ENCODE measurements around the gene SIN3A. TPM values are rescaled to one million over a fixed set of nuclear protein-coding genes. Genes with fewer than 3 reads are reported as not detected.
"Not testable (repeated sequence)": the region's sequence is repeated elsewhere in the genome, so short reads cannot be mapped to it uniquely, and the experiment has no call there.

Gene SIN3A
- total RNA-seq, 8 experiments from 2014 or later = 14.6 to 62.6 (median 26.3) TPM

GRCh38 chr15:75356006-75356405 lies 95.5 kb downstream of the SIN3A start:
- Histone ChIP-seq H3K27ac (no peak overlapping the region), H3K4me1 (replicated peaks in 1 of 2) (no peaks in the 10 kb centered on the region), H3K4me3 (no peak overlapping the region)
- 89% methylated on average over 7 of the region's 28 CpGs; no CpG with 5 or more reads in 9 of the 10 experiments for WGBS, 10 experiments
- in situ Hi-C loops (cut with MboI; ENCODE audit: low pct_unique_long_range_greater_than_20kb in 2 of 9, low sequenced_read_pairs in 9 of 9, unreplicated experiment in 9 of 9) = no loop called here
- no peak for ATAC-seq (replicated peaks in 6 of 8)

DNA sequence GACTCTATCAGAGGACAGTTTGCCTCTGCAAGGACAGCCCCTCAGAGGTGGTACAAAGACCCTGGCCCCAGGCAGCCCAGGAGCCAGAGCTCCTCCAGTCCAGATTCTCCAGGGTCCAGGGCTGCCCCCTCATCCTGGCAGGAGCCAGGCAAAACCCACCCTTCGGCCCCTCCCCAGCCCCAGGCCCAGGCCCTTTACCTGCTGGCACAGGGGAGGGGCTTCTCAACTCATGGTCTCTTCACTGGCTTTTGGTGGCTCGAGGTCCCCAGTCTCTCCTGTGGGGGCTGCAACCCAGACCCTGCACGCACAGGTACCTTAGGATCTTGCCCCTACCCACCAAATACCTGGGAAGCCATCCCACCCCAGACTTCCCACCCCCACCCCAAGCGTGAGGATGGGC lies 96.1 kb downstream of the SIN3A start:
- in situ Hi-C loops (cut with MboI; ENCODE audit: low pct_unique_long_range_greater_than_20kb in 2 of 9, low sequenced_read_pairs in 9 of 9, unreplicated experiment in 9 of 9) = no loop called here
- Histone ChIP-seq H3K27ac (no peak overlapping the region), H3K4me1 (replicated peaks in 1 of 2) (no peaks in the 10 kb centered on the region), H3K4me3 (no peak overlapping the region)
- ATAC-seq (replicated peaks in 6 of 8) = no peak
- WGBS, 10 experiments = no CpG with 5 or more reads among the region's 4 CpGs

DNA sequence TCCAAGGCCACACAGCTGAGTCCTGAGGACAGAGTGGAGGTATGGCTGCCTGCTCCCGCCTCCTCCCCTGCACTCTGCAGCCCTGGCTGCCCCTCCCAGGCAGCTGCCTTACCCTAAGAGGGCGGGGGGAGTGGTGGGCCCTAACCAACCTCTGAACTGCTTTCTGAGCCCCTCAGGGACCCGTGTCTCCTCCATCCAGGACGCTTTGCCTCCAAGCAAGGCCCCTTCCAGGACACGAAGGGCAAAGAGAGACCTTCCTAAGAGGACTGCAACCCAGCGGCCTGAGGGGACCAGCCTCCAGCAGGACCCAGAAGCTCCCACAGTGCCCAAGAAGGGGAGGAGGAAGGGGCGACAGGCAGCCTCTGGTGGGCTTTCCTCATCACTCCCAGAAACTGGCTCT lies 97.0 kb downstream of the SIN3A start:
- no peaks in the 10 kb centered on the region for H3K4me1 ChIP-seq (replicated peaks in 1 of 2)
- 60 to 100% (median 95%) methylated on average over 1 to 3 of the region's 7 CpGs; no CpG with 5 or more reads in 7 of the 10 experiments for WGBS, 10 experiments
- in situ Hi-C loops (cut with MboI; ENCODE audit: low pct_unique_long_range_greater_than_20kb in 2 of 9, low sequenced_read_pairs in 9 of 9, unreplicated experiment in 9 of 9) = no loop called here
- H3K27ac ChIP-seq = no peak overlapping the region
- ATAC-seq (replicated peaks in 6 of 8) = peak in 1 of 8 experiments; percentile 5
- H3K4me3 ChIP-seq = no peak overlapping the region

DNA sequence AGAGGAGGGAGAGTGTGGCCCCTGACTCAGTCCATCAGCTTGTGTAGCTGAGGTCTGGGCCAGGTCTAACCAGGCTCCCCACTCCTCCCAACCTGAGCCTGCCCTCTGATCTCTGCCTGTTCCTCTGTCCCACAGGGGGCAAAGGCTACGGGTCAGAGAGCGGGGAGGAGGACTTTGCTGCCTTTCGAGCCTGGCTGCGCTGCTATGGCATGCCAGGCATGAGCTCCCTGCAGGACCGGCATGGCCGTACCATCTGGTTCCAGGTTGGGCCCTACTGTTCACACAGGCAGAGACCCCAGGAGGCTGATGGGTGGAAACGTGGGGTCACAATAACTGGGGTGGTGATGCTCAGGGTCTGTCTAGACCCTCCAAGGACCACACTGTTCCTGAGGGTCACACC lies 97.9 kb downstream of the SIN3A start:
- 60 to 100% (median 87%) methylated on average over 1 to 2 of the region's 7 CpGs; no CpG with 5 or more reads in 6 of the 10 experiments for WGBS, 10 experiments
- peak in 2 of 8 experiments; percentile 8 to 24 for ATAC-seq (replicated peaks in 6 of 8)

GRCh38 chr15:75352186-75353080 lies 99.1 kb downstream of the SIN3A start:
- H3K4me3 ChIP-seq = no peak overlapping the region
- no peak for ATAC-seq (replicated peaks in 6 of 8)
- WGBS, 10 experiments = 89 to 100% (median 96%) methylated on average over 1 to 7 of the region's 16 CpGs; no CpG with 5 or more reads in 5 of the 10 experiments
- in situ Hi-C loops (cut with MboI; ENCODE audit: low pct_unique_long_range_greater_than_20kb in 2 of 9, low sequenced_read_pairs in 9 of 9, unreplicated experiment in 9 of 9) = no loop called here
- H3K27ac ChIP-seq = no peak overlapping the region
- H3K4me1 ChIP-seq (replicated peaks in 1 of 2) = peaks cover 5 to 7% of the 10 kb centered on the region in 2 donors

More for the DNA sequence above, 97.9 kb downstream of the SIN3A start:
- Histone ChIP-seq H3K4me3 (no peak overlapping the region), H3K27ac (no peak overlapping the region), H3K4me1 (replicated peaks in 1 of 2) (peaks cover 3 to 4% of the 10 kb centered on the region in 2 donors)
- in situ Hi-C loops (cut with MboI; ENCODE audit: low pct_unique_long_range_greater_than_20kb in 2 of 9, low sequenced_read_pairs in 9 of 9, unreplicated experiment in 9 of 9) = no loop called here

DNA sequence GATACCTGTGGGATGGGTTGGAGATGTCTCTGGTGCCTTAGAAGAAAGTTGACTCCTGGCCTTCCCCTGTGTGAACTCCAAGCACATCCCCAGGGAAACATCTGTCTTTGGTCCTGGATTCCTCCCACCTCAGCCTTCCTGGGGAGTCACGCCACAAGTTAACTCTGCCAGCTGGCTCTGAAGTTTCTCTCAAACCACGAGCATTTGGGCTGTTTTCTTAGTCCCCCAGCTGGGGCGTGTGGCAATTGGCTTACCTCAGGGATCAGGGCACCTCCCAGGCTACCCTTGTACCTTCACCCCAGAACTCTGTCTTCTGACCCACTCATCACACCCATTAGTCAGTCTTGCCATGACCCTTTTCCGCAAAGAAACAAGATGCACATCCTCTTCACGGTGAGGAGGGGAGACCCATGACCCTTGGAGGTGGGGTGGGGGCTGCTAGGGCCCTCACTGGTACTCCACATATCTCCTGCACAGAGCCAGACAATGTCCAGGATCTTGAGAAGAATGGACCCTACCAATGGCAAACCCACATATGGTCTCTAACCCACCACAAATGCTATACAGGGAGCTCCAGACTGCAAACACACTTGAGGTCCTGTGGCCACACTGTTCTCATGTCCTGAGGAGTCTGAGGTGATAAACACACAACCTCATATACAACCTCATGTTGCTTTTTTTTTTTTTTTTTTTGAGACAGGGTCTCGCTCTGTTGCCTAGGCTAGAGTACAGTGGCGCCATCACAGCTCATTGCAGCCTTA lies 100.7 kb downstream of the SIN3A start:
- in situ Hi-C loops (cut with MboI; ENCODE audit: low pct_unique_long_range_greater_than_20kb in 2 of 9, low sequenced_read_pairs in 9 of 9, unreplicated experiment in 9 of 9) = no loop called here
- no peak overlapping the region for H3K27ac ChIP-seq
- peaks cover 5 to 7% of the 10 kb centered on the region in 2 donors for H3K4me1 ChIP-seq (replicated peaks in 1 of 2)
- no peak overlapping the region for H3K4me3 ChIP-seq
- 40 to 100% (median 100%) methylated on average over 1 to 5 of the region's 7 CpGs; no CpG with 5 or more reads in 3 of the 10 experiments for WGBS, 10 experiments
- no peak for ATAC-seq (replicated peaks in 6 of 8)

DNA sequence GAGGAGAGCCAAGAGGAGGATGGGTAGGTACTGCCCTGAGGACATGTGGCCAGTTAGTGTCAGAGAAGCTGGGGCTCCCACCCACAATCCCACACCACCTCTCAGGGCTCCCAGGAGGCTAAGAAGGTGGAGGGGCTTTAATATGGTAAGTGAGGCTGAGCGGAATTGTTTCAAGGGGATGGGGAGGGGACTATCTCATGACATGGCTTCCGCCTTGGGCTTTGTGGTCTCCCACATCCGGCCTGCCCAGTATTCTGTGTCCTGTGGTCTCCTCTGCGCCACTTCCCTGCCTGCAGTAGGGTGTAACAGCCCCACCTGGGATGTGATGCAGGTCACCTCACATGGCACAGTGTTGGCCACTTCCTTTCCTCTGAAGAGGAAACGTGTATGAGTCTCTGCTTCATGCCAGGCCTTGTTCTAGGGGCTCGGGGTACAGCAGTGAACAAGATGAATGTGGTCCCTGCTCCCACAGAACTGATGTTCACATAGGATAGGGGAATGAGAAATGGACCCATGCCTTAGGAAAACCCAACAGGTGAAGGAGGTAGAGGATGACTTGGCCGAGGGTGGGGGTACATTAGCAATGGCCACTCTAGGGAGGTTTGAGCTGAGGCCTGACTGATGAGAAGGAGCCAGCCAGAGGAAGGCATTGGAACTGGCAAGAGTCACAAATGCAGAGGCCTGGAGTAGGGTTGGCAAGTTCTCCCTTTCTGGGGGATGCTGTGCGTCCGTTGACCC lies 101.5 kb downstream of the SIN3A start:
- ATAC-seq (replicated peaks in 6 of 8) = no peak
- Histone ChIP-seq H3K4me1 (replicated peaks in 1 of 2) (peaks cover 5 to 7% of the 10 kb centered on the region in 2 donors), H3K27ac (no peak overlapping the region), H3K4me3 (no peak overlapping the region)
- WGBS, 10 experiments = 20 to 90% (median 79%) methylated on average over 1 to 5 of the region's 9 CpGs; no CpG with 5 or more reads in 3 of the 10 experiments
- in situ Hi-C loops (cut with MboI; ENCODE audit: low pct_unique_long_range_greater_than_20kb in 2 of 9, low sequenced_read_pairs in 9 of 9, unreplicated experiment in 9 of 9) = no loop called here

DNA sequence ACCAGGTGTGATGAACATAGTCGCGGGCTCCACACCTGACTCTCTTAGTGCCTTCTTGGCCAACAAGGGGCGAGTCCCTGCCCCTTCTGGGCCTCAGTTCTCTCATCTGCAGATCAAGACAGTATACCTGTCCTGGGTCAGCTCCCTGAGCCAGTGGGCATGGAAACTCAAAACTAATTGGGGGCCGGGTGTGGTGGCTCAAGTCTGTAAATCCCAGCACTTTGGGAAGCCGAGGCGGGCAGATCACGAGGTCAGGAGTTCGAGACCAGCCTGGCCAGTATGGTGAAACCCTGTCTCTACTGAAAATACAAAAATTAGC lies 102.2 kb downstream of the SIN3A start:
- H3K4me3 ChIP-seq; ATAC-seq (replicated peaks in 6 of 8); H3K4me1 ChIP-seq (replicated peaks in 1 of 2); in situ Hi-C loops (cut with MboI; ENCODE audit: low pct_unique_long_range_greater_than_20kb in 2 of 9, low sequenced_read_pairs in 9 of 9, unreplicated experiment in 9 of 9); H3K27ac ChIP-seq: not testable (repeated sequence)
- WGBS, 10 experiments = 80 to 100% (median 100%) methylated on average over 1 to 2 of the region's 8 CpGs; no CpG with 5 or more reads in 6 of the 10 experiments

GRCh38 chr15:75348562-75349350 lies 102.7 kb downstream of the SIN3A start:
- Histone ChIP-seq H3K4me1 (replicated peaks in 1 of 2) (peaks cover 5 to 7% of the 10 kb centered on the region in 2 donors), H3K27ac (no peak overlapping the region), H3K4me3 (peak overlapping the region; percentile 39 to 64 (median 50))
- in situ Hi-C loops (cut with MboI; ENCODE audit: low pct_unique_long_range_greater_than_20kb in 2 of 9, low sequenced_read_pairs in 9 of 9, unreplicated experiment in 9 of 9) = no loop called here
- whole genome bisulfite sequencing, 10 experiments = 0 to 100% (median 43%) methylated on average over 1 to 13 of the region's 46 CpGs; no CpG with 5 or more reads in 3 of the 10 experiments
- peak in 5 of 8 experiments; percentile 5 to 36 (median 18) for ATAC-seq (replicated peaks in 6 of 8)

- no peak overlapping the region for H3K27ac ChIP-seq
- in situ Hi-C loops (cut with MboI; ENCODE audit: low pct_unique_long_range_greater_than_20kb in 2 of 9, low sequenced_read_pairs in 9 of 9, unreplicated experiment in 9 of 9) = no loop called here
- 10 to 17% methylated on average over 2 of the region's 45 CpGs; no CpG with 5 or more reads in 8 of the 10 experiments for WGBS, 10 experiments
- peak overlapping the region; percentile 39 to 64 (median 50) for H3K4me3 ChIP-seq
- peak; percentile 17 to 56 (median 48) for ATAC-seq (replicated peaks in 6 of 8)
- H3K4me1 ChIP-seq (replicated peaks in 1 of 2) = peaks cover 5 to 7% of the 10 kb centered on the region in 2 donors
Measured at GRCh38 chr15:75348034-75348561, 103.4 kb downstream of the SIN3A start.

- 0 to 6% (median 4%) methylated on average over 1 to 14 of the region's 65 CpGs; no CpG with 5 or more reads in 7 of the 10 experiments for WGBS, 10 experiments
Measured at GRCh38 chr15:75347222-75348033, 104.1 kb downstream of the SIN3A start.

More at GRCh38 chr15:75347222-75348033, 104.1 kb downstream of the SIN3A start:
- in situ Hi-C loops (cut with MboI; ENCODE audit: low pct_unique_long_range_greater_than_20kb in 2 of 9, low sequenced_read_pairs in 9 of 9, unreplicated experiment in 9 of 9) = no loop called here
- Histone ChIP-seq H3K4me1 (replicated peaks in 1 of 2) (peaks cover 5 to 7% of the 10 kb centered on the region in 2 donors), H3K27ac (no peak overlapping the region), H3K4me3 (peak overlapping the region; percentile 39 to 64 (median 50))
- peak; percentile 49 to 77 (median 68) for ATAC-seq (replicated peaks in 6 of 8)

Data from motor neuron (in vitro differentiated cells).